ENCODE data around the gene OPN3.

GRCh38 chr1:241600496-241600901 is 39.7 kb downstream of the OPN3 start:
- TF ChIP-seq EZH2 (IDR thresholded peaks at IDR 0.05; ENCODE audit: borderline replicate concordance, insufficient read depth, low read length, poor library complexity, severe bottlenecking) (no peak), CTCF (IDR thresholded peaks at IDR 0.05; ENCODE audit: poor library complexity, severe bottlenecking) (no peak), POLR2AphosphoS5 (IDR thresholded peaks at IDR 0.05) (no peak), TAF1 (IDR thresholded peaks at IDR 0.05; ENCODE audit: low read depth) (no peak), REST (IDR thresholded peaks at IDR 0.05; ENCODE audit: borderline replicate concordance) (no peak), EP300 (conservative IDR thresholded peaks at IDR 0.05; ENCODE audit: poor library complexity, severe bottlenecking) (no peak)

Measured in neural cell (in vitro differentiated cells).